H1 (cell line): ENCODE results near the gene PACSIN2. TPM values are rescaled to one million over a fixed set of nuclear protein-coding genes. Genes with fewer than 3 reads are reported as not detected.

Experiments
- CTCF ChIA-PET: fragments of 300-600 bp; sonication (Branson Sonifier 250); formaldehyde crosslinking; loops from one replicate; lab custom pipeline; 2021; ENCODE audit not compliant: partially characterized antibody; lab: Charles Lee
- POLR2A ChIA-PET: fragments of 300-600 bp; sonication (Branson Sonifier 250); formaldehyde crosslinking; loops from one replicate; lab custom pipeline; 2021; ENCODE audit warnings: inconsistent platforms; ENCODE audit not compliant: partially characterized antibody; lab: Charles Lee
- DNase-seq, 2 experiments: peaks; one replicate each; pipeline versions ENCODE4 v3.0.0 to v3.0.0-alpha.2; 2010 to 2022; ENCODE audit warnings: low spot score in 2 of 2, low read depth in 1 of 2, mixed read lengths in 1 of 2
- FAIRE-seq: peaks from 2 replicates; lab custom pipeline; 2011; peaks lifted over from hg19 to GRCh38; lab: Jason Lieb, UNC
- H2AFZ ChIP-seq: 2 replicates; pipeline ENCODE4 v1.8.1; 2012; ENCODE audit warnings: low read length, inconsistent platforms
- H2AK5ac ChIP-seq: 2 replicates; pipeline ENCODE4 v1.6.1; 2013; ENCODE audit warnings: low read depth, low read length
- H2BK120ac ChIP-seq: replicated peaks from 2 replicates; pipeline ENCODE3; 2013; ENCODE audit warnings: low read depth, low read length, inconsistent platforms
- H2BK12ac ChIP-seq: 2 replicates; pipeline ENCODE4 v1.6.1; 2013; ENCODE audit warnings: low read depth, low read length
- H2BK15ac ChIP-seq: 2 replicates; pipeline ENCODE4 v1.6.1; 2013; ENCODE audit warnings: low read length
- H2BK20ac ChIP-seq: 2 replicates; pipeline ENCODE4 v1.6.1; 2013; ENCODE audit warnings: low read length
- H2BK5ac ChIP-seq: 2 replicates; pipeline ENCODE4 v1.6.1; 2013; ENCODE audit warnings: low read depth, low read length
- H3K14ac ChIP-seq: 2 replicates; pipeline ENCODE4 v1.6.1; 2013; ENCODE audit warnings: inconsistent platforms; ENCODE audit not compliant: insufficient read length
- H3K18ac ChIP-seq: 2 replicates; pipeline ENCODE4 v1.6.1; 2013; ENCODE audit warnings: low read length; ENCODE audit errors: extremely low read depth
- H3K23ac ChIP-seq: 2 replicates; pipeline ENCODE4 v1.6.1; 2013; ENCODE audit warnings: inconsistent platforms; ENCODE audit not compliant: insufficient read length
- H3K23me2 ChIP-seq: 2 replicates; pipeline ENCODE4 v1.6.1; 2013; ENCODE audit warnings: low read depth, low read length
- H3K27ac ChIP-seq: 2 replicates; pipeline ENCODE4 v1.6.1; 2011; ENCODE audit warnings: low read depth, low read length, inconsistent platforms
- H3K27me3 ChIP-seq, 4 experiments: replicated peaks in 1 of 4; 1 replicate in 1 of 4; 2 replicates in 3 of 4; pipeline versions ENCODE4 v1.6.1 to v1.8.1; 2011 to 2013; ENCODE audit warnings: low read length in 3 of 4, mild to moderate bottlenecking in 3 of 4, inconsistent platforms in 2 of 4, mixed read lengths in 2 of 4, moderate library complexity in 1 of 4; ENCODE audit not compliant: control insufficient read depth in 3 of 4, insufficient read depth in 3 of 4; ENCODE audit errors: extremely low read depth in 1 of 4
- H3K36me3 ChIP-seq, 4 experiments: 2 replicates each; pipeline versions ENCODE4 v1.6.1 to v1.8.1; 2011 to 2013; ENCODE audit warnings: mild to moderate bottlenecking in 4 of 4, low read length in 3 of 4, moderate library complexity in 2 of 4, control low read depth in 1 of 4, inconsistent platforms in 1 of 4; ENCODE audit not compliant: insufficient read depth in 4 of 4, control insufficient read depth in 2 of 4
- H3K4ac ChIP-seq: replicated peaks from 2 replicates; pipeline ENCODE3; 2013; ENCODE audit warnings: low read length, low read depth, mixed read lengths, inconsistent platforms; ENCODE audit not compliant: insufficient read length
- H3K4me1 ChIP-seq, 4 experiments: replicated peaks in 1 of 4; 1 replicate in 1 of 4; 2 replicates in 3 of 4; pipeline versions ENCODE4 v1.6.1 to v1.8.1; 2011 to 2013; ENCODE audit warnings: low read length in 3 of 4, inconsistent platforms in 2 of 4, mixed read lengths in 1 of 4; ENCODE audit not compliant: insufficient read depth in 4 of 4, control insufficient read depth in 3 of 4
- H3K4me2 ChIP-seq, 2 experiments: 2 replicates each; pipeline versions ENCODE4 v1.6.1 to v1.8.1; 2011 to 2013; ENCODE audit warnings: low read depth in 2 of 2, low read length in 2 of 2, control low read depth in 1 of 2, inconsistent platforms in 1 of 2, mild to moderate bottlenecking in 1 of 2; ENCODE audit not compliant: insufficient read depth in 1 of 2
- H3K4me3 ChIP-seq, 4 experiments: fragments of 200-600, 300-600 bp in 1 of 4; sonication (generic), shearing (Covaris generic), sonication (Bioruptor Twin) in 1 of 4; 2 replicates each; pipeline versions ENCODE4 v1.5.1 to v1.8.1; 2011 to 2016; ENCODE audit warnings: low read length in 4 of 4, low read depth in 3 of 4, control low read depth in 2 of 4, inconsistent platforms in 2 of 4, mild to moderate bottlenecking in 2 of 4, mixed read lengths in 1 of 4, moderate library complexity in 1 of 4; ENCODE audit not compliant: insufficient read depth in 2 of 4; ENCODE audit errors: extremely low read depth in 1 of 4
- H3K56ac ChIP-seq: replicated peaks from 2 replicates; pipeline ENCODE3; 2013; ENCODE audit warnings: low read depth, mild to moderate bottlenecking, mixed read lengths, low read length, inconsistent platforms; ENCODE audit not compliant: insufficient read length
- H3K79me1 ChIP-seq: 2 replicates; pipeline ENCODE4 v1.6.1; 2013; ENCODE audit warnings: low read depth, low read length, control low read depth
- H3K79me2 ChIP-seq, 2 experiments: 2 replicates each; pipeline versions ENCODE4 v1.6.1 to v1.8.1; 2012 to 2013; ENCODE audit warnings: low read length in 2 of 2, mild to moderate bottlenecking in 2 of 2, inconsistent platforms in 1 of 2; ENCODE audit not compliant: insufficient read depth in 2 of 2, control insufficient read depth in 1 of 2
- H3K9ac ChIP-seq, 4 experiments: replicated peaks in 1 of 4; 1 replicate in 1 of 4; 2 replicates in 3 of 4; pipeline versions ENCODE4 v1.6.1 to v1.8.1; 2011 to 2013; ENCODE audit warnings: low read depth in 3 of 4, low read length in 3 of 4, control low read depth in 2 of 4, mild to moderate bottlenecking in 2 of 4, moderate library complexity in 2 of 4, inconsistent platforms in 1 of 4; ENCODE audit errors: extremely low read depth in 1 of 4
- H3K9me3 ChIP-seq, 2 experiments: 2 replicates each; pipeline versions ENCODE4 v1.6.1 to v1.8.1; 2012 to 2013; ENCODE audit warnings: mild to moderate bottlenecking in 2 of 2, moderate library complexity in 2 of 2, control low read depth in 1 of 2, inconsistent platforms in 1 of 2, low read depth in 1 of 2, low read length in 1 of 2, mixed read lengths in 1 of 2; ENCODE audit not compliant: insufficient read depth in 2 of 2
- H4K20me1 ChIP-seq, 2 experiments: replicated peaks in 1 of 2; 2 replicates each; pipeline versions ENCODE3 to v1.8.1; 2011 to 2013; ENCODE audit warnings: inconsistent platforms in 2 of 2, low read length in 2 of 2, mild to moderate bottlenecking in 1 of 2; ENCODE audit not compliant: insufficient read depth in 2 of 2, control insufficient read depth in 1 of 2
- H4K5ac ChIP-seq: 2 replicates; pipeline ENCODE4 v1.6.1; 2013; ENCODE audit warnings: low read length, low read depth, mixed read lengths, inconsistent platforms; ENCODE audit not compliant: insufficient read length
- H4K8ac ChIP-seq: 2 replicates; pipeline ENCODE4 v1.8.0; 2013; ENCODE audit warnings: mild to moderate bottlenecking, moderate library complexity, low read length, inconsistent platforms; ENCODE audit not compliant: insufficient read depth; ENCODE audit errors: extremely low read depth
- H4K91ac ChIP-seq: replicated peaks from 2 replicates; pipeline ENCODE3; 2013; ENCODE audit warnings: low read length, mixed read lengths, inconsistent platforms; ENCODE audit not compliant: insufficient read length
- ASH2L ChIP-seq: fragments of 200-600, 300-600 bp; sonication (generic); IDR thresholded peaks from one replicate; pipeline ENCODE4 v1.7.1; 2017; ENCODE audit warnings: low read length
- CBX5 ChIP-seq: fragments of 300-800, 300-1000 bp; sonication (generic); IDR thresholded peaks from 2 replicates; pipeline ENCODE4 v1.7.1; 2016; ENCODE audit warnings: antibody characterized with exemption, low read length, low read depth
- CREB1 ChIP-seq: IDR thresholded peaks from 2 replicates; pipeline ENCODE4 v1.6.1; 2012; ENCODE audit warnings: inconsistent platforms
- EZH2 ChIP-seq: fragments of 200-600 bp; sonication (generic); IDR thresholded peaks from 2 replicates; pipeline ENCODE4 v1.7.1; 2012; ENCODE audit warnings: low read depth, mild to moderate bottlenecking, moderate library complexity, low read length, inconsistent platforms; ENCODE audit not compliant: severe bottlenecking
- KDM5A ChIP-seq: fragments of 200-600 bp; IDR thresholded peaks from 2 replicates; pipeline ENCODE4 v1.7.1; 2012; ENCODE audit warnings: mild to moderate bottlenecking, low read length, inconsistent platforms, mixed read lengths
- NRF1 ChIP-seq: IDR thresholded peaks from 2 replicates; pipeline ENCODE4 v1.6.1; 2011; ENCODE audit warnings: mild to moderate bottlenecking, low read depth, low read length, improper control_type of control experiment
- RNF2 ChIP-seq: fragments of 200-900, 300-1000 bp; sonication (generic); IDR thresholded peaks from 2 replicates; pipeline ENCODE4 v1.7.1; 2016; ENCODE audit warnings: borderline replicate concordance, low read depth, mild to moderate bottlenecking, antibody characterized with exemption, low read length; ENCODE audit not compliant: poor library complexity, severe bottlenecking; ENCODE audit errors: missing control alignments
- SAP30 ChIP-seq: fragments of 300-600 bp; sonication (generic); IDR thresholded peaks from 2 replicates; pipeline ENCODE4 v1.7.1; 2012; ENCODE audit warnings: low read length, moderate library complexity, mild to moderate bottlenecking, inconsistent platforms; ENCODE audit not compliant: insufficient read depth, insufficient replicate concordance
- SIRT6 ChIP-seq: IDR thresholded peaks from one replicate; pipeline ENCODE4 v1.7.1; 2012; ENCODE audit warnings: low read length, inconsistent platforms
- SUZ12 ChIP-seq: fragments of 200-600 bp; sonication (generic); IDR thresholded peaks from 2 replicates; pipeline ENCODE4 v1.6.1; 2012; ENCODE audit warnings: mild to moderate bottlenecking, inconsistent platforms, low read length, moderate library complexity, mixed read lengths
- TBP ChIP-seq: IDR thresholded peaks from 2 replicates; pipeline ENCODE4 v1.6.1; 2011; ENCODE audit warnings: low read depth, low read length, improper control_type of control experiment
- WGBS, 2 experiments: shearing (Covaris generic) in 1 of 2; methylation state at CpG; one replicate each; pipeline versions ENCODE4 v1.1.6 to v1.1.7; 2013 to 2015; ENCODE audit warnings: low lambda C conversion rate in 2 of 2, mixed read lengths in 2 of 2, inconsistent platforms in 1 of 2, low coverage in 1 of 2, missing lambda C conversion rate in 1 of 2; ENCODE audit not compliant: insufficient replicate concordance in 2 of 2, insufficient coverage in 1 of 2, insufficient read length in 1 of 2; ENCODE audit errors: extremely low coverage in 1 of 2, missing lambda C conversion rate in 1 of 2; 5-methylcytosine and 5-hydroxymethylcytosine counted together
- polyA plus RNA-seq, 7 experiments: library from polyadenylated mRNA; depleted of rRNA in 3 of 7; stranded (reverse) in 5 of 7; unstranded in 2 of 7; fragments of >200 nt in 5 of 7; fragments of 200-250 nt in 2 of 7; gene quantifications; 1 replicate in 5 of 7; 2 replicates in 1 of 7; 4 replicates in 1 of 7; pipeline versions ENCODE4 v1.2.1 to v1.2.3, GENCODE V29; 2011 to 2013; ENCODE audit warnings: missing spikeins in 2 of 7, mixed read lengths in 2 of 7
- total RNA-seq: library from RNA; stranded (reverse); fragmentation: NEBNext Ultra II Directional; extraction: Animal tissue kit (Norgen Biotek cat#: 25700); gene quantifications from 2 replicates; pipeline ENCODE4 v1.2.1, GENCODE V29; 2021
- TF ChIP-seq, protein P1 (sequence below): IDR thresholded peaks from 2 replicates; pipeline ENCODE4 v1.6.1; 2012; ENCODE audit warnings: low read length, inconsistent platforms

Gene PACSIN2
- total and polyA plus RNA-seq, 2 of the 8 experiments (the other 6 are each of a cell fraction or from before 2014, with no cell fraction given): 44.8 to 64.2 TPM

DNA sequence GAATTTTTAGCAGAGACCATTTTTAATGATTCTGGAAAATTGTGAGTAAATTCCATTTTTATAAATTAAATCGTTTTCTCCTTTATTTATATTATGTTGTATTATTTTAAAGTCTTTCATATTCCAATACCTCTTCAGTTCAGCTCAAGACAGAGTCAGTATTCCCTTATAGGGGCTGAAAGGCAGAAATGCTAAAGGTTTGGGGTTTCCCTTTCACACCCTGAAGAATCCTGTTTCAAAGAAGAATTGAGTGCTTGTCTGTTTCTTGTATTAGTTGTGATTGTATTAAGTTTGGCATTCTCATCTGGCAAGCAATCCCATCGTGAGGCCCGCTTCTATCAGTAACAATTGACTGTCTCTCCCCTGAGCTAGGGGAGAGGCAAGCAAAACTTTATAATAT is 57.4 kb downstream of the PACSIN2 start:
- H3K14ac ChIP-seq: no peak overlapping the region
- H2BK15ac ChIP-seq: no peak overlapping the region
- no peak overlapping the region for H4K8ac ChIP-seq
- POLR2A ChIA-PET: interaction anchor here (1.7 kb wide), 1 partner anchor 58 kb away, joined by 4 read pairs; the partner anchor contains the start of gene PACSIN2
- no peak overlapping the region for H3K18ac ChIP-seq
- no peak overlapping the region for H3K9ac ChIP-seq
- H2BK5ac ChIP-seq: no peak overlapping the region
- H3K27me3 ChIP-seq: no peaks in the 10 kb centered on the region
- no peak overlapping the region for H3K4ac ChIP-seq
- FAIRE-seq: no peak
- peaks cover 9% of the 10 kb centered on the region for H3K79me1 ChIP-seq
- WGBS, 2 experiments: 77% methylated on average over 3 of the region's 3 CpGs; no CpG with 5 or more reads in 1 of the 2 experiments
- no peak overlapping the region for H4K91ac ChIP-seq
- H3K4me1 ChIP-seq: peaks cover 5 to 24% (median 16%) of the 10 kb centered on the region in 4 experiments
- no peak overlapping the region for H3K27ac ChIP-seq
- no peak overlapping the region for H3K4me2 ChIP-seq
- no peak overlapping the region for H3K4me3 ChIP-seq
- peaks cover 0 to 3% (median 0%) of the 10 kb centered on the region in 4 experiments; a peak in 1 of 8 replicates for H3K36me3 ChIP-seq
- no peak overlapping the region for H2BK20ac ChIP-seq
- no peaks in the 10 kb centered on the region for H3K9me3 ChIP-seq
- CTCF ChIA-PET: interaction anchor here (0.6 to 1.0 kb wide), 2 partner anchors 32 to 55 kb away, joined by 4 read pairs; no protein-coding TSS in a partner anchor
- H4K20me1 ChIP-seq: peaks cover 7 to 17% of the 10 kb centered on the region in 2 experiments
- DNase-seq: no peak
- no peak overlapping the region for H2AK5ac ChIP-seq
- H2BK120ac ChIP-seq: no peak overlapping the region
- H3K79me2 ChIP-seq: peaks cover 8 to 92% of the 10 kb centered on the region in 2 experiments
- H3K56ac ChIP-seq: no peak overlapping the region
- no peaks in the 10 kb centered on the region for H3K23me2 ChIP-seq
- no peak overlapping the region for H2AFZ ChIP-seq
- H4K5ac ChIP-seq: no peak overlapping the region
- H3K23ac ChIP-seq: no peak overlapping the region
- H2BK12ac ChIP-seq: no peak overlapping the region
- TF ChIP-seq ASH2L (no peak), TBP (no peak), CBX5 (no peak), CREB1 (no peak), SIRT6 (no peak), RNF2 (no peak), EZH2 (no peak), KDM5A (no peak), SAP30 (no peak), NRF1 (no peak), SUZ12 (no peak)
- TF ChIP-seq, protein P1, sequence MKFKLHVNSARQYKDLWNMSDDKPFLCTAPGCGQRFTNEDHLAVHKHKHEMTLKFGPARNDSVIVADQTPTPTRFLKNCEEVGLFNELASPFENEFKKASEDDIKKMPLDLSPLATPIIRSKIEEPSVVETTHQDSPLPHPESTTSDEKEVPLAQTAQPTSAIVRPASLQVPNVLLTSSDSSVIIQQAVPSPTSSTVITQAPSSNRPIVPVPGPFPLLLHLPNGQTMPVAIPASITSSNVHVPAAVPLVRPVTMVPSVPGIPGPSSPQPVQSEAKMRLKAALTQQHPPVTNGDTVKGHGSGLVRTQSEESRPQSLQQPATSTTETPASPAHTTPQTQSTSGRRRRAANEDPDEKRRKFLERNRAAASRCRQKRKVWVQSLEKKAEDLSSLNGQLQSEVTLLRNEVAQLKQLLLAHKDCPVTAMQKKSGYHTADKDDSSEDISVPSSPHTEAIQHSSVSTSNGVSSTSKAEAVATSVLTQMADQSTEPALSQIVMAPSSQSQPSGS: no peak
